NCI-H1092 treated with DMSO at 0.1 percent for 48 hours (cell line): ENCODE data around the gene ANKIB1.

Experiments
- DNase-seq: peaks from one replicate; lab custom pipeline; 2025; lab: John Stamatoyannopoulos, UW

The ANKIB1 gene

GRCh38 chr7:92268921-92269320 is 23.1 kb downstream of the ANKIB1 start:
- DNase-seq = no peak

DNA sequence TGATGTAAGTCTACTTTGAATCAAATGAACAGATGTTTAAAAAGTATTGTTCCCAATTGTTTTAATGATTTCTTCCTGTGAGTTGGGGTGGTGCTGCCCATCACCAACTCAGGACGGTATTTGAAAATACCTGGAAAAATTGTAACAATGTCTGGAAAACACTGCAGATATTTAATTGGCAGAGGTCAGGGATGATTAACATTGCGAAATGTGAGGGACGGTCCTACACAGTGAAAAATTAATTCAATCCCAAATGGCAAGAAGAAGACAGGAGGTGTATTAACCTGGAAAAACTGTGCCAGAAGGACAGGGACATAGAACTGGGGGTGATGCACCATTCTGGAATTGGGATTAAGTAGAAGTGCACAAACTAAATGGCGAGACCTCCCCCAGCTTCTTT is 29.6 kb downstream of the ANKIB1 start:
- no peak for DNase-seq

GRCh38 chr7:92276460-92276864 is 30.7 kb downstream of the ANKIB1 start:
- DNase-seq = no peak

DNA sequence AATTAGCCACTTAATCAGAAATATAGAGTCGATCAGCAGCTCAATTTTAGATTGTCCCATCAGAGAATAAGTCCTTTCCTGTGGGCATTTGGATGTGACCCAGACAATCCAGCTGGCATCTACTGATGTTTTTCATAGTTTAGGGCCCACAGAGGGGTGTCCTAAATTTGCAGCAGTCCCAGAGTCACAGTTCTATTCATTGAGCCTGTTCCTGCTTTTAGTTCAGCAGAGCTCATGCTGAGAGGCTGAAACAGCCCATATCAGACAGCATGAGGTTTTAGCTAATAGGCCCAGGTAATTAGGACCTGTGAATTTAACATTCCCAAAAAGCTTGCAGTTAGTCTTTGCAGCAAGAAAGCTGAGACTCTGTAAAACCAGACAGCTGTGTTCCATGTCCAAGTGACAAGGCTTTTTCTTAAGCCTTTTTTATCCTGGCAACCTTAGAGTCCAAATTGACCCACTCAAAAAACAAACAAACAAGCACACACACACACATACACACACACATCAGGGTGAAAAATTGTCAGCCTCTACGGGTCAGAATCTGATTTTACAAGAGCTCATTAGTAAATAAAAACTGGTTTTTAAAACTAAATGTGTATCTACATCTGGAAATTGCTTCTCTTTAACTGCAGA is 33.7 kb downstream of the ANKIB1 start:
- DNase-seq = no peak

GRCh38 chr7:92281031-92281430 is 35.3 kb downstream of the ANKIB1 start:
- DNase-seq = no peak

DNA sequence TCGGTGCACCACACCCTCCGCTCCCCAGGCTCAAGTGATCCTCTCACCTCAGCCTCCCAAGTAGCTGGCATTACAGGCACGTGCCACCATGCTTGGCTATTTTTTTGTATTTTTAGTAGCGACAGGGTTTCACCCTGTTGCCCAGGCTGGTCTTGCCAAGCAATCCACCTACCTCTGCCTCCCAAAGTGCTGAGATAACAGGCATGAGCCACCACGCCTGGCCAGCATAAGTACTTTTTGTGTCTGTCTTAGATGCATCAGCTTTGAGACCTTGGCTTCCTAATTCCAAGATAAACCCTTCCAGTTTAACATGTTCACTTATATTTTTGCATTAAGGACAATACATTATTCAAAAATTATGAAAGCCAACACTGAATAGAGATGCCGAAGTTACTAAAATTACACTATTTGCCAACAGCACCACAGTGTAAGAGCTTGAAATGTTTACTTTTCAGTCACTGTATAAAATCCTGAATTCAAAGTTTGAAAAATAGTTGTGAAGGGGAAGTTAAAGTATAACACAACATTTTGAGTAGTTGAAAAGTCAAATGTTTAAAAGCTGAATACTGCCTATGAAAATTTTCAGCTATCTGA is 36.5 kb downstream of the ANKIB1 start:
- no peak for DNase-seq

- DNase-seq = no peak
Measured at GRCh38 chr7:92282930-92283329, 37.2 kb downstream of the ANKIB1 start.

DNA sequence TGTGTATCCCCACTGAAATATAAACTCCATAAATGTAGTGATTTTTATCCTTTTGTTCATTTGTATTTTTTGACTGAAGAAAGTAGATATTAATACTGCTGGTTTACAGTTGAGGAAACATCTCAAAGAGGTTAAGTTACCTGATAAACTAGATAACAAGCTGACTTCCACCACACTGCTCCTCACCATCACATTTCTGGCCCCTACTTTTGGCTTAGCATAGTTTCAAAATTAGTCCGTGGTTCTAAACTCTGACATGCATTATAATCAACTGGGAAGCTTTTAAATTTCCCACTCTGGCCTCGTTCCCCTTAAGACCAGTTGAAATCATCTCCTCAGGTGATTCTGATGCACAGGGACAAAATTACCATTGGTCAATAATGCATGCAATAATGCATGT is 43.5 kb downstream of the ANKIB1 start:
- DNase-seq = no peak

DNA sequence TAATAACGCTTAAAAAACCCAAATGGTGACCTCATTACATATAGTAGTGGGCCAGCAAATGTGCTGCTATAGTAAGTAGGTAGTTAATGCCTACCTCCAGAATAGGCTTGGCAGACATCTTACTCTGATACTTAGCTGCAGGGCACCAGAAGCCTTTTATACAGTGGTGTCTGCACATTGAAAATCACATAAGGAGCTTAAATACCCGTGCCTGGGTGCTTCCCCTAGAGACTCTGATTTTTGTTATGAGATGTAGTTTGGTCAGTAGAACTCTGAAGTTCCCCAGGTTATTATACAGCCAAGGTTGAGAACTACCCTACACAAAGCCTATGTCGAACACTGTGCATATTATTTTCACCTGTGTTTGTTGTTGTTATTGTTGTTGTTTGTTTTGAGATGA is 47.2 kb downstream of the ANKIB1 start:
- no peak for DNase-seq

DNA sequence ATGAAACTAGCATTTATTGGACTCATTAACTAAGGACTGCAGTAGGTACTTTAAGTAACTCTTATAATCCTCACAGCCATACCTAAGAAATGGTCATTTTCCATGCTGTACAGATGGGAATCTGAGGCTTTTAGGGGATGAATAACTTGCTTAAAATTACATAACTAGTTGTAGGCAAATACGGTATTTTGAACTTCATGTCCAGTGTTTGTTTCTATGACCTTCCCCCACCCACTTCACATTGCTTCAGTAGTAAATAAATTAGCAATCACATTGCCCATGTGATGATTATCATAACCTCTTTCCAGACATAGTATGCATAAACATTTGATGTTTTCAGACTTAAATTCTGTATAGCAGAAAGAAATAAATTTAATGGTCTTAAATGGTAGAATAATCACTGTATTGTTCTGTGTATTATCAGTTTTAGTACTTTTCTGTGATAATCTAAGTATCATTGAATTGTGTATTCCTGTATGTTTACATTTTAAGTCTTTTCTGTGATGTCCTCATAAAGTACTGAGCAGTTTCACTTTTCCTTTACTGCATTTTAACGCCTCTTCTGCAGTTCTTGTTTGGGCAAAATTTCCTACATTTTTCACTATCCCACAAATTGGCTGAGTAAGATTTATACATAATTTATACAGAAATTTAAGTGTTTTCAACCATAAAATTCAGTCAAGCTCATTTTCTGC is 48.3 kb downstream of the ANKIB1 start:
- DNase-seq = no peak

- no peak for DNase-seq
Measured at GRCh38 chr7:92295391-92295790, 49.6 kb downstream of the ANKIB1 start.

DNA sequence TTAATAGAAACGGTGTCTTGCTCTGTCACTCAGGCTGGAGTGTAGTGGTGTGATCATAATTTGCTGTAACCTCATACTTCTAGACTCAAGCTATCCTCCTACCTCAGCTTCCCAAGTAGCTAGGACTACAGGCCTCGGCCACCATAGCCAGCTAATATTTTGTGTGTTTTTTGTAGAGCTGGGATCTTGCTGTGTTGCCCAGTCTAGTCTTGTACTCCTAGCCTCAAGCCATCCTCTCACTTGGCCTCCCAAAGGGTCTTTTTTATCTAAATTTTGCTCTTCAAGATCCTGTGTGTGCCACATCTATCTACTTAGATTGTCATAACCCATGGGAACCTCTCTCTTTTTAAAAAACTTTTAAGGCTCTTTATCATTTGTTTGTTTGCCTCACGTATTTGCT is 50.5 kb downstream of the ANKIB1 start:
- DNase-seq = no peak

GRCh38 chr7:92296880-92297445 is 51.2 kb downstream of the ANKIB1 start:
- no peak for DNase-seq

GRCh38 chr7:92297736-92298135 is 52.0 kb downstream of the ANKIB1 start:
- no peak for DNase-seq

DNA sequence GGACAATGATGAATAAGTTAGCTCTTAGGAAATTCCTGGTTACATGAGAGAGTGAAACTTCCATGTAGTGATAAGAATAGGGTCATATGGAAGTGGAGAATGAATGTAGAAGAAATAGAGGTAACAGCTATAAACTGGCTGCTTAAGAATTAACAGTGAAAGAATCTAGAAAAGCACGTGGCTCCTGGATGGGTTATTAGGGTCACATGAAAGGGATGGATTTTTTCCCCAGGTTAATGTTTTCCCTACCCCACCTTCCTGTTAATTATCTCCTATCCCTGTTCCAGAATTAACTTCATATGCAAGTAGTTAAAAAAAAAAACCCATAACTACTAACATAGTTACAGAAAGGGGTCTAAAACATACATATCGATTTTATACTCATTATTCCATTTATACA is 58.0 kb downstream of the ANKIB1 start:
- no peak for DNase-seq

GRCh38 chr7:92304406-92304893 is 58.7 kb downstream of the ANKIB1 start:
- no peak for DNase-seq

GRCh38 chr7:92306153-92306552 is 60.4 kb downstream of the ANKIB1 start:
- DNase-seq = no peak

GRCh38 chr7:92313055-92313454 is 67.3 kb downstream of the ANKIB1 start:
- DNase-seq = no peak

DNA sequence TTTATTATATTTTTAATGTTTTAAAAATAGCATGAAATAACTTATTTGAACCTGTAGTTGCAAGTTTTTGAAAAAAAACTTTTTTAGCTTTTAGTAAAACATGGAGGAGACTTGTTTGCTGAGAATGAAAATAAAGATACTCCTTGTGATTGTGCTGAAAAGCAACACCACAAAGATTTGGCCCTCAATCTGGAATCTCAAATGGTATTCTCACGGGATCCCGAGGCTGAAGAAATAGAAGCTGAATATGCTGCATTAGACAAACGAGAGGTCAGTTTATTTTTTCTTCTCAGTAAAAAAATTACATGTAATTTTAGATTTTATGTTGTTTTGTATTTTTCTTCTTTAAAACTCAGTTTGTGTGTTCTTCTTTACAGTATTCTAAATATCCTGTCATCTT is 73.5 kb downstream of the ANKIB1 start:
- no peak for DNase-seq

DNA sequence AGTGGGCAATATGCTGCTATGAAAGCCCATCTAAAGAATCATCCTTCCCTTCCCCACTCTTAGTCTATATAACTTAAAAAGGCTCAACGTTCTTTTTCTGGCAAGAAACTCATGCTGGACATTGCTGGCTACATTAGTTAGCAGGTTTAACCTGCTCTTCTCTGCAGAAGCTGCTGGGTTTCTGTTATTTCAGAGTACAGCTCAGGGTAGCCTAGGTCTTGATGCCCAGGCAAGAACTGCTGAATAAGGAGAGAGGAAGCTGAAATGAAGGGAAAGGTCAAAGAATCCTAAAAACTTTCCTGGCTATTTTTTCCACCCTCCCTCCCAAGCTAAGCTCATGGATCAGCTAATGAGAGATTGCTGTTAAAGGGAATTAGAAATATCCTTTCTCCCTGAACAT is 79.4 kb downstream of the ANKIB1 start:
- no peak for DNase-seq

DNA sequence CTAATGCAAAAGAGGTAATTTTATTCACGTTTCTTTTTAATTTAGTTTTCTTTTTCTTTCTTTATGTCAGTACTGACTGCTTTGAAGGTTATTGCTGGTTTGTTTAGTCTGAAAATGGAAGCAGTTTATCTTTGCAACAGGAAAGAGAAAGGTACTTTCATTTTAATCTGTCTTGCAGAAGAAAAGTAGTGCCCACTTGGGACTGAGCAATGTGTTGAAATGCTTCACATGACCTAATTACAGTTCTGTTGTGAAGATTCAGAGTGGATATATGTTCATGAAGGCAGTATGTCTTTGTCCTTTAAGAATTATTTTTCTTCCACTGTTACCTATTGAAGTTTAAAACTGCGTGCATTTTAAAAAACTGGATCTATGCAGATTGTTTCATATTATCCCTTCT is 80.1 kb downstream of the ANKIB1 start:
- DNase-seq = no peak

DNA sequence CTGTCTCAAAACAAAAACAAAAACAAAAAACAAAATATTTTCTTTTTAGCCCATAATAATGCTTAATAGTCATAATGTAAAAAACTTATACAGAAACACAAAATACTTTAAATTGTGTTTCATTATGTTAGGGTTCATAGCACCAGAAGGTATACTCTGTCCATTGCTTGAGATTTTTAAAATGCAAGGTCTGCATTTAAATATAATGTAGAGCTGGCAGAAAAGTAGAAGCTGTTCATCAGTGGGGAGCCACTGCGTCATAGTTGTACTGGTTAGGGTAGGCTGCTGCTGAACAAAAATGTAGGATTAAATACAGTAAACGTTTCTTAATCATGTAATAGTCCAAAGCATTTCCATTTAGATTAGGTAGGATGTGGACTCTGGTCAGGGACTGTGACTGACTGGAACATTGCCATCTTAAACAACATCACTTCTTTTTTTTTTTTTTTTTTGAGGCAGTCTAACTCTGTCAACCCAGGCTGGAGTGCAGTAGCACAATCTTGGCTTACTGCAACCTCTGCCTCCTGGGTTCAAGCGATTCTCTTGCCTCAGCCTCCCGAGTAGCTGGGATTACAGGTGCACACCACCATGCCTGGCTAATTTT is 85.2 kb downstream of the ANKIB1 start:
- DNase-seq = no peak

DNA sequence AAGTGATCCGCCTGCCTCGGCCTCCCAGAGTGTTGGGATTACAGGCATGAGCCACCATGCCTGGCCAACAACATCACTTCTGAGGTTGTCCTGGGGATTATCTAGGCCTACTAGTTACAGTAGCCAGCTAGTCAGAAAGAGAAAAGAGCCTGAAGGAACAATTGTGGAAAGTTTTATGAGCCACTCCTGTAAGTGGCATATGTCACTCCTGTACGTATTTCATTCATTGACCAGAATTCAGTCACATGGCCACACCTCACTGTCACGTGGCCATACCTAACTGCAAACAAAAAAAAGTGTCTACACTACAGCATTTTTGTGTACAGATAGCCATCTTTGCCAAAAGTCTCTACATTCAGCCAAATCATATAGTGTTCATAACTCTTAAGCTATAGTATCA is 85.7 kb downstream of the ANKIB1 start:
- no peak for DNase-seq
